CD8-positive, alpha-beta memory T cell (primary cell): ENCODE measurements around the gene TAPT1. TPM values are rescaled to one million over a fixed set of nuclear protein-coding genes. Genes with fewer than 3 reads are reported as not detected.

ENCODE experiments used
- CTCF ChIA-PET: fragments of 350-600 bp; sonication (Branson Sonifier 250); formaldehyde crosslinking; loops from one replicate; lab custom pipeline; 2021; ENCODE audit warnings: antibody characterized with exemption; lab: Charles Lee
- POLR2A ChIA-PET: fragments of 350-600 bp; sonication (Branson Sonifier 250); formaldehyde crosslinking; loops from one replicate; lab custom pipeline; 2021; ENCODE audit warnings: antibody characterized with exemption; lab: Charles Lee
- DNase-seq, 5 donors: peaks; one replicate each; pipeline versions ENCODE4 v3.0.0 to v3.0.0-alpha.2; 2020 to 2022; ENCODE audit warnings: mixed read lengths in 1 of 5
- H3K27ac ChIP-seq: one replicate; pipeline ENCODE4 v1.7.0; 2013; ENCODE audit warnings: low read depth, mild to moderate bottlenecking, low read length, moderate library complexity
- H3K27me3 ChIP-seq: 2 replicates; pipeline ENCODE4 v1.7.0; 2013; ENCODE audit warnings: low read length, mild to moderate bottlenecking; ENCODE audit not compliant: insufficient read depth, poor library complexity, severe bottlenecking
- H3K36me3 ChIP-seq: 2 replicates; pipeline ENCODE4 v1.7.0; 2013; ENCODE audit warnings: mild to moderate bottlenecking, low read length, moderate library complexity; ENCODE audit not compliant: insufficient read depth
- H3K4me1 ChIP-seq: 2 replicates; pipeline ENCODE4 v1.7.0; 2013; ENCODE audit warnings: mild to moderate bottlenecking, low read length, moderate library complexity; ENCODE audit not compliant: insufficient read depth
- H3K4me3 ChIP-seq: 2 replicates; pipeline ENCODE4 v1.7.0; 2013; ENCODE audit warnings: mild to moderate bottlenecking, low read length
- H3K9me3 ChIP-seq: 2 replicates; pipeline ENCODE4 v1.7.0; 2013; ENCODE audit warnings: mild to moderate bottlenecking, low read length
- H3K27ac Mint-ChIP-seq, 8 donors: one replicate each; pipeline ENCODE4 v1.8.0; 2020 to 2021; ENCODE audit warnings: mixed read lengths in 8 of 8, mild to moderate bottlenecking in 6 of 8, inconsistent platforms in 3 of 8, moderate library complexity in 3 of 8
- H3K27me3 Mint-ChIP-seq, 2 donors: one replicate each; pipeline ENCODE4 v1.8.0; 2020 to 2021; ENCODE audit warnings: mixed read lengths in 2 of 2, mild to moderate bottlenecking in 1 of 2, moderate library complexity in 1 of 2
- H3K36me3 Mint-ChIP-seq, 3 donors: one replicate each; pipeline ENCODE4 v1.8.0; 2020 to 2021; ENCODE audit warnings: mixed read lengths in 3 of 3, inconsistent platforms in 1 of 3, mild to moderate bottlenecking in 1 of 3
- H3K4me1 Mint-ChIP-seq, 3 donors: one replicate each; pipeline ENCODE4 v1.8.0; 2020 to 2021; ENCODE audit warnings: mixed read lengths in 3 of 3, inconsistent platforms in 1 of 3, mild to moderate bottlenecking in 1 of 3
- H3K4me3 Mint-ChIP-seq, 7 donors: one replicate each; pipeline ENCODE4 v1.8.0; 2020 to 2021; ENCODE audit warnings: mixed read lengths in 7 of 7, mild to moderate bottlenecking in 6 of 7, moderate library complexity in 4 of 7, inconsistent platforms in 2 of 7
- H3K9me3 Mint-ChIP-seq, 5 donors: one replicate each; pipeline ENCODE4 v1.8.0; 2020 to 2022; ENCODE audit warnings: mixed read lengths in 5 of 5, mild to moderate bottlenecking in 3 of 5, moderate library complexity in 2 of 5, inconsistent platforms in 1 of 5
- polyA plus RNA-seq: library from polyadenylated mRNA; unstranded; fragments of 300-500 nt; fragmentation: Illumina TruSeq; gene quantifications from one replicate; pipeline ENCODE4 v1.2.3, GENCODE V29; 2021
- total RNA-seq, 2 experiments: library from RNA; stranded (reverse); gene quantifications; one replicate each; pipeline ENCODE4 v1.2.3, GENCODE V29; 2021

The TAPT1 gene
- total and polyA plus RNA-seq, 3 experiments from 2014 or later = 19.1 to 27.6 (median 23.7) TPM

DNA sequence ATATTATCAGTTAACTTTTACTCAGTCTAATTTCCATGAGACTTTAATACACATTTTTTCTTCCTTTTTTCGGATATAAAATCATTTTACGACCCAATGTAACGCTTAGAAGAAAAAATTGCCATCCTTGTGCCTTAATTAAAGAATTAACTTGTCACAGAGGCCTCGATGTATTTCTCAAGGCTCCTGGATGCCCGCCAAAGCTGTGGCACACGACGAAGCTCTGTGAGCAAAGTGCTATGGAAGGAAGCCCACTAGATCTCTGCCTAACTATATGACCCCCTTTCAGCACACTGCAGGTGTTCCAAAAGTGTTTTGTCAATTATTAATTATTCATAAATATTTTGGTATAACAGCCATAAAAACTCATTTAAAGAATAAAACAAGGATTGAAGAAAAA, 54.4 kb downstream of the TAPT1 start:
- no peak overlapping the region for H3K4me3 Mint-ChIP-seq
- H3K27ac Mint-ChIP-seq = no peak overlapping the region
- ChIA-PET POLR2A (no interaction called here), CTCF (no interaction called here)
- no peaks in the 10 kb centered on the region for H3K27me3 Mint-ChIP-seq
- H3K9me3 Mint-ChIP-seq = no peaks in the 10 kb centered on the region
- no peaks in the 10 kb centered on the region for H3K4me1 ChIP-seq
- no peak for DNase-seq
- H3K9me3 ChIP-seq = no peaks in the 10 kb centered on the region
- no peak overlapping the region for H3K27ac ChIP-seq
- peaks cover 6 to 70% (median 14%) of the 10 kb centered on the region in 3 donors for H3K36me3 Mint-ChIP-seq
- H3K4me3 ChIP-seq = no peak overlapping the region
- H3K36me3 ChIP-seq = peaks cover 6% of the 10 kb centered on the region
- no peaks in the 10 kb centered on the region for H3K27me3 ChIP-seq
- no peaks in the 10 kb centered on the region for H3K4me1 Mint-ChIP-seq

GRCh38 chr4:16169490-16169889, 56.8 kb downstream of the TAPT1 start:
- Mint-ChIP-seq H3K27ac (peak overlapping the region in 1 of 8 donors; percentile 63), H3K4me1 (no peaks in the 10 kb centered on the region), H3K36me3 (peaks cover 23 to 74% (median 25%) of the 10 kb centered on the region in 3 donors), H3K27me3 (no peaks in the 10 kb centered on the region), H3K9me3 (no peaks in the 10 kb centered on the region), H3K4me3 (no peak overlapping the region)
- H3K27ac ChIP-seq = no peak overlapping the region
- H3K9me3 ChIP-seq = no peaks in the 10 kb centered on the region
- H3K4me1 ChIP-seq = no peaks in the 10 kb centered on the region
- CTCF ChIA-PET = no interaction called here
- DNase-seq = no peak
- POLR2A ChIA-PET = no interaction called here
- peaks cover 17% of the 10 kb centered on the region for H3K36me3 ChIP-seq
- H3K27me3 ChIP-seq = no peaks in the 10 kb centered on the region
- no peak overlapping the region for H3K4me3 ChIP-seq

- Mint-ChIP-seq H3K36me3 (peaks cover 26 to 77% (median 27%) of the 10 kb centered on the region in 3 donors), H3K9me3 (no peaks in the 10 kb centered on the region), H3K27me3 (no peaks in the 10 kb centered on the region), H3K4me3 (no peak overlapping the region), H3K4me1 (no peaks in the 10 kb centered on the region), H3K27ac (peak overlapping the region in 3 of 8 donors; percentile 19 to 63 (median 44))
- H3K36me3 ChIP-seq = peaks cover 17% of the 10 kb centered on the region
- no peak for DNase-seq
- no peaks in the 10 kb centered on the region for H3K4me1 ChIP-seq
- H3K9me3 ChIP-seq = no peaks in the 10 kb centered on the region
- no peak overlapping the region for H3K27ac ChIP-seq
- ChIA-PET POLR2A (no interaction called here), CTCF (no interaction called here)
- H3K4me3 ChIP-seq = no peak overlapping the region
- no peaks in the 10 kb centered on the region for H3K27me3 ChIP-seq
These were observed 57.4 kb downstream of the TAPT1 start for GRCh38 chr4:16168710-16169388.

DNA sequence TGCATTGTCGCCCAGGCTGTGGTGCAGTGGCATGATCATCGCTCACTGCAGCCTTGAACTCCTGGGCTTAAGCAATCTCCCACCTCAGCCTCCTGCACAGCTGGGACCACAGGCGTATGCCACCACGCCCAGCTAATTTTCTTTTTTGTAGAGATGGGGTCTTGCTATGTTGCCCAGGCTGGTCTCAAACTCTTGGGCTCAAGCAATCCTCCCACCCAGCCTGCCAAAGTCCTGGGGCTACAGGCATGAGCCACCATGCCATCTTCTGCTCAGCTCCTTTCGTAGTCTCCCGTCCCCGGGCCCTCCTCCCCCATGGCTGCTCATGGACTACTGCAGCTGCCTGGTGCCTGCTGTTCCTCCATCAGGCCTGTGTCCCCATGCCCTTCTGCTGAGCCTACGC, 58.1 kb downstream of the TAPT1 start:
- Mint-ChIP-seq H3K36me3 (peaks cover 26 to 79% (median 33%) of the 10 kb centered on the region in 3 donors), H3K4me1 (no peaks in the 10 kb centered on the region), H3K4me3 (no peak overlapping the region), H3K9me3 (no peaks in the 10 kb centered on the region), H3K27me3 (no peaks in the 10 kb centered on the region), H3K27ac (peak overlapping the region in 2 of 8 donors; percentile 30 to 44)
- Histone ChIP-seq H3K27ac (no peak overlapping the region), H3K4me3 (no peak overlapping the region), H3K27me3 (no peaks in the 10 kb centered on the region), H3K36me3 (peaks cover 17% of the 10 kb centered on the region), H3K4me1 (no peaks in the 10 kb centered on the region), H3K9me3 (no peaks in the 10 kb centered on the region)
- POLR2A ChIA-PET = no interaction called here
- CTCF ChIA-PET = no interaction called here
- DNase-seq = no peak

DNA sequence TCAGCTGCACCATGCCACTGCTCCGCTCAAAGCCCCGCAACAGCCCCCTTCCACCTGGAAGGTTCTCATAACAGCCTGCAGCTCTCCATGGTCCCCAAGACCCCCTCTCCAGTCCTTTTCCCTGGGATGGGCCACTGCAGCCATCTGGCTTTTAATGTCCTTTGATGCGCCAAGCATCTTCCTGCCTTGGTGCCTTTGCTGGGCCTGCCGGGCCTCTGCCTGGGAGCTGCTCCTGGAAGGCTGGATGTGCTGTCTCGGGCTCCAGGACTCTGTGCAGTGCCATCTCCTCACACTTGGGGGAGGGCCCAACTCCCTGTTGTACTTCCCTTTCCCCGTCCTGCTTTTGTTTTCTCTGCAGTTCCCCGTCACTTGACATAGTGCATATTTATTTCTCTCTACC, 60.3 kb downstream of the TAPT1 start:
- peaks cover 11% of the 10 kb centered on the region for H3K36me3 ChIP-seq
- Mint-ChIP-seq H3K9me3 (no peaks in the 10 kb centered on the region), H3K36me3 (peaks cover 36 to 80% (median 37%) of the 10 kb centered on the region in 3 donors), H3K27me3 (no peaks in the 10 kb centered on the region), H3K4me3 (no peak overlapping the region), H3K4me1 (peaks cover 0 to 4% (median 0%) of the 10 kb centered on the region in 3 donors), H3K27ac (peak overlapping the region in 1 of 8 donors; percentile 24)
- no peaks in the 10 kb centered on the region for H3K9me3 ChIP-seq
- no peak for DNase-seq
- POLR2A ChIA-PET = no interaction called here
- no peak overlapping the region for H3K27ac ChIP-seq
- CTCF ChIA-PET = interaction anchor here (1.4 kb wide), 1 partner anchor 19 kb away, joined by 4 read pairs; no protein-coding TSS in a partner anchor
- no peaks in the 10 kb centered on the region for H3K27me3 ChIP-seq
- H3K4me1 ChIP-seq = no peaks in the 10 kb centered on the region
- no peak overlapping the region for H3K4me3 ChIP-seq

GRCh38 chr4:16162891-16163290, 63.4 kb downstream of the TAPT1 start:
- H3K27ac Mint-ChIP-seq = no peak overlapping the region
- Histone ChIP-seq H3K9me3 (no peaks in the 10 kb centered on the region), H3K4me1 (no peaks in the 10 kb centered on the region), H3K27me3 (no peaks in the 10 kb centered on the region), H3K4me3 (no peak overlapping the region), H3K36me3 (peaks cover 11% of the 10 kb centered on the region), H3K27ac (no peak overlapping the region)
- no peak for DNase-seq
- ChIA-PET CTCF (no interaction called here), POLR2A (no interaction called here)
- peaks cover 27 to 55% (median 31%) of the 10 kb centered on the region in 3 donors for H3K36me3 Mint-ChIP-seq
- no peaks in the 10 kb centered on the region for H3K9me3 Mint-ChIP-seq
- H3K4me3 Mint-ChIP-seq = no peak overlapping the region
- H3K27me3 Mint-ChIP-seq = no peaks in the 10 kb centered on the region
- H3K4me1 Mint-ChIP-seq = peaks cover 0 to 4% (median 0%) of the 10 kb centered on the region in 3 donors

DNA sequence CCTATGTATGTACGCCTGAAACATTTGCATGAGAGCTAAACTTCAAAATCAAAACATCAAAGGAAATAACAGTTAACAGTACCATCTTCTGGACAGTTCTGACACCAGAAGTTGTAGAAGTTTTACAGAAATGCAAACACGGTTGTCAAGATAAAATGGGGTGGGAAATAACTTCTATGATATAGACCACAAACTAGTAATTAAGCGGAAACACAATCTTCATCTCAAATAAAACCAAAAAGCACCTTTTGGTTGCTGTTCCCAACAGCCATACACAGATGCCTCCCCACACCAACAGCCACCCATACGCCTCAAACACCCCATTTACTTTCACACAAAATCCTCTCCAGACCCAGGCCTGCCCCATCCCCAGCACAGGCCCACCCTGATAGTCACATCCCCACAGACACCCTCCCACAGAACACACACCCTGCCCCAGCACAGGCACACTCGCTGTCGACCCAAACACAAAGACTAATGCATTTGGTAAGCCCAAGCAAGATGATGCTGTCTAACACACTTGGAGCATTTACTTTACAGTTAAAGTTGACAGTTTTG, 64.3 kb downstream of the TAPT1 start:
- POLR2A ChIA-PET = no interaction called here
- peaks cover 27 to 49% (median 31%) of the 10 kb centered on the region in 3 donors for H3K36me3 Mint-ChIP-seq
- no peak overlapping the region for H3K27ac ChIP-seq
- H3K27me3 Mint-ChIP-seq = no peaks in the 10 kb centered on the region
- peak overlapping the region in 1 of 7 donors; percentile 70 for H3K4me3 Mint-ChIP-seq
- H3K36me3 ChIP-seq = peaks cover 11% of the 10 kb centered on the region
- H3K4me3 ChIP-seq = no peak overlapping the region
- DNase-seq = no peak
- no peaks in the 10 kb centered on the region for H3K9me3 ChIP-seq
- H3K9me3 Mint-ChIP-seq = no peaks in the 10 kb centered on the region
- peaks cover 0 to 4% (median 0%) of the 10 kb centered on the region in 3 donors for H3K4me1 Mint-ChIP-seq
- CTCF ChIA-PET = no interaction called here
- no peaks in the 10 kb centered on the region for H3K27me3 ChIP-seq
- no peaks in the 10 kb centered on the region for H3K4me1 ChIP-seq
- H3K27ac Mint-ChIP-seq = peak overlapping the region in 3 of 8 donors; percentile 3 to 73 (median 35)

DNA sequence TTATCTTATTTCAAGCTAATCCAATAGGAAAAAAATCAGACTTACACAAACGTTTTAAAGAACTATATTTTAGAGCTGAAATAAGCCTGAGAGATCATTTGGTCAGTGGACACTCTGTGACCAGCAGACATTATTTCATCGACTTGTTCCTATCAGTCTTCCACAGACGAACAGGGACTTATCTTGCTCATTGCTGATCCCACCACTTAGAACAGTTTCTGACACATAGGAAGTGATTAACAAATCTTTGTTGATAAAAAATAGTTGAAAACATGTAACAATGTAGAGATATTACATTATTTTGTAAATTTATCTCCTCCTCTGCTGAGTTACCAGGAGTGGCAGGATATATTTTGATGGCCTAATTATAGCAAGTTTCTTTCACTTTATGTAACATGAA, 65.8 kb downstream of the TAPT1 start:
- Mint-ChIP-seq H3K4me1 (peaks cover 0 to 4% (median 0%) of the 10 kb centered on the region in 3 donors), H3K36me3 (peaks cover 20 to 36% (median 21%) of the 10 kb centered on the region in 3 donors), H3K27ac (no peak overlapping the region), H3K27me3 (no peaks in the 10 kb centered on the region), H3K9me3 (no peaks in the 10 kb centered on the region), H3K4me3 (no peak overlapping the region)
- Histone ChIP-seq H3K36me3 (no peaks in the 10 kb centered on the region), H3K4me3 (no peak overlapping the region), H3K27ac (no peak overlapping the region), H3K27me3 (no peaks in the 10 kb centered on the region), H3K4me1 (no peaks in the 10 kb centered on the region), H3K9me3 (no peaks in the 10 kb centered on the region)
- no peak for DNase-seq
- POLR2A ChIA-PET = no interaction called here
- CTCF ChIA-PET = no interaction called here
